GM19452 (cell line): ENCODE measurements around the gene LPO.

Experiments used
- ATAC-seq: cut with Tn5 transposase; IDR thresholded peaks from one replicate; pipeline ENCODE4 v1.9.1; 2021; ENCODE audit not compliant: unreplicated experiment

Gene LPO

DNA sequence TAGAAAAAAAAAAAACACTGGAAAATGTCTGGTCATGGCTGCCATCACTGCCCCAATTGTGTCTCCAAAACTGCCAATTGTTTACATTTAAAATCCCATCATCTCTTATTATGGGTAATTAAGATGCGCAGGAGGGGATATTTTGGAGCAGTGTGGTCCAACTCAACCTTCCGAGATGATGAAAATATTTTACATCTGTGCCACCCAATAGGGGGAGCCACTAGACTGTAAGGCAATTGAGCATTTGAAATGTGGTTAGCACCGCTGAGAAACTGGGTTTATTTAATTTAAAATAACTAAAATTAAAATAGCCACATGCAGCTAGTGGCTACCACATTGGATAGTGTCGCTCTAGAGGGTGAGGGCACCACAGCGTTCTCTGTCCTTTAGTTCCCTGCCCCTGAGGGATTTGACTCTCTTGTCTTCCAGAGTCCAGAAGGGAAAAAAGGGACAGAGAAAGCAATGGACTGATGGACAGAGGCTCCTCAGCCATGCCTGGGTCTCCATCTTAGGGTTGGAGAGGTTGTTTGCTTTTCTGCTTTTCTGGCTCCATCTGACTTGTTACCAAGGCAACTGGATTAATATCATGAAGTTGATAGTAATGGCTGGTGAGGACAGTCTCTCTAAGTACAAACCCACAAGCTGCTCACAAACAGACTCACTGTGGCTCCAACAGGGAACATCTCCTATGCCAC is 38.9 kb downstream of the LPO start:
- ATAC-seq = no peak

DNA sequence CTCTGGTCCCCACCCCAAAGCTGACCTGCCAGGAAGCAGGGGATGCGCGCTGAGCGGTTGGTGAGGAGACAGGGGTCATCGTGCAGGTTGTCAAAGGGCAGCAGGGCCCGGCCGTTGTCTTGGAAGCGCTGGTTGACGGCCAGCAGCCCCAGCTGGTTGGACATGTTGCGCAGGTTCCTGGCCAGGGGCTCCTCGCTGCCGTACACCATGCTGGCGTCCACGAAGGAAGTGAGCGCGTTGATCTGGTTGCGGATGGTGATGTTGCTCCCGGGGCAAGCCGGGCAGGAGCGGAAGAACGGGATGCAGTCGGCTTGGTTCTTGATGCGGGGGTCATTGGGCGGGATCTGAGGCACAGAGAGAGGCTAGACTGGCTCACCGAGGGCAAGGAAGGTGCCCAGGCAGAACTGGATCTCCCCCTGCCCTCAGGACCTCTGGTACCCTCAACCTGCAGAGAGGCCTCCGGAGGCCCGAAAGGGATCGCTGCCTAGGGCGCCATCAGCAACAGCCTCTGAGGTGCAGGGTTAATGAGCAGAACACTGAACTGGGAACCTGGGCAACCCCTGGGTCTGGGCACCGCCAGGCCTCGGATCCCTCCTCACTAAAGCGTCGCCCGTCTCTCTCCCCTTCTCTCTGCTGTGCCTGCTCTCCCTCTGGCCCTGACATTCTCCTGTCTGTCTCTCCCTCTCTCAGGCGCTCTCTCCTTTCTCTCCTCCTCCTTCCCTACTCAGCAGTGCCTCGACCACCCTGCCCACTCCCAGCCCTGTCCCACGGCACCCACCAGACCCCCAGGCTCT is 39.6 kb downstream of the LPO start:
- ATAC-seq = no peak

DNA sequence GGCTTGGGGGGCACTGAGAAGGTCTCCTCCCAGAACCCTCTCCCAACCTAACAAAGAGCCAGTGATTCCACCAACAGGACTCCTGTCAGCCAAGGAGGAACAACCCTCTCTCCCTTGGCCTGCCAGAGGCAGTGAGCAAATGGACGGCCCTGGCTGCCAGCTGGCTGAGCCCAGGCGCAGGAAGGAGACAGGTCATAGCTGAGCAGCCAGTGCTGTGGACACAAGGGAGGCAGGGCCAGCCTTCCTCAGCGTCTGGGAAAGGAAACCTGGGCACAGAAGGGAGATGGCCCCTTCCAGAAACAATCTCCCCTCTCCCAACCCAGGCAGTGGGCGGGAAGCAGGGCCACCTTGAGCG is 40.3 kb downstream of the LPO start:
- no peak for ATAC-seq

DNA sequence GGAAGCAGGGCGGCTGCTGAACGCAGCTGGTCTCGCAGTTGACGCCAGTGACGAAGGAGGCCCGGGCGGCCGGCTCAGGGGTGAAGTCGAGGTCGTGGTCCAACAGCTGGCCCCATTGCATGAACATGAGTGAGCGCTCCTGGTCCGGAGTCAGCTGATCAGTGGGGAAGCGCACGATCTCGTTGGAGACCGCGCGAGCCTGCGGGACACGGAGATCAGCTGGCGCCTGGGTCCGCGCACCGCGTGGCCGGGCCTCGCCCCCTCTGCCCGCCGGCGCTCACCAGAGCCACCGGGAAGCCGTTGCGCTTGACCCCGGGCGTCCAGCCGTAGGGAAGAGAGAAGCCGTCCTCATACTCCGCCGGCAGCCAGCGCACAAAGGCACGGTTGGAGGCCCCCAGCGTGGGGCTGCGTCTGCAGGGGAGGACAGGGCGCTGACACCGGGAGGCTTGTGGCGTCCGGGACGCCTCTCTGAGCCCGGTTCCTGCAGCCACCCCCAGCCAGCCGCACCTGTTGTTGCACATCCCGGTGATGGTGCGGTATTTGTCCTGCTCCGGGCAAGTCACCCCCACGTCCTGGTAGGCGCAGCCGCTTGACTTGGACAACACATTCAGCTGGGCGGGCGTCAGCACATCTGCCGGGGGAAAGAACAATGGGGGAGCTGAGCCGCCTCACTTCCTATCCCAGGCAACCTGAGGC is 40.8 kb downstream of the LPO start:
- no peak for ATAC-seq

DNA sequence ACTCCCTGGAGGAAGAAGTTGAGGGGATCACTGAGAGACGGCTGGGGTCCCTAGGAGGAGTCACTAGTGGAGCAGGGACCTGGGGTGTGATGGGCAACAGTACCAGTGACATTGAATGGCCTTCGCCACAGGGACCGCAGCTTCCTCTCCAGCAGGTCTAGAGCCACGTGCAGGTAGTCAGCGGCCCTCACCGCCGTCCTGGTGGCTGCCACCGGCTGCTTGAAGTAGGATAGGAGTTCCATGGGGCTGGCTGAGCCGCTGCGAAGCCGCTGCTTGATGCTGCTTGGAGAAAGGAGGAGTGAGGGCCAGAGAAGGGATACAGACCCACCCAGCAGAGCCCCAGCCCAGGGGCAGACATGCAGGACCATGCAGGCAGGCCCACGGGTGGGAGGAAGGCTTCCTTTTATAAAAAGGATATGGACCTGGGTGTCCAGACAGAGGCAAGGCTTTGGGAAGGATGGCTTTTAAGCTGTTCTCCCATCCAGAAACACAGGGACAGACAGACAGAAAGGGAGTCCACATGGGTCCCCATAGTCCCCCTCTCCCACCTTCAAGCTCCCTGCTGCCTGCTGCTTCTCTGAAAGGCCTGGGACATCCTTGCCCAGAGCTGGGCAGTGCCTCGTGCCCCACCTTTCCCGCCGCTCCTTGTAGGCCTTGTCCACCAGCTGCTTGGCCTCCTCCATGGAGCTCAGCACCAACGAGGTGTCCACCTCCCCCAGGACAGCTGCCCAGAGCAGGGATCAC is 41.5 kb downstream of the LPO start:
- no peak for ATAC-seq

DNA sequence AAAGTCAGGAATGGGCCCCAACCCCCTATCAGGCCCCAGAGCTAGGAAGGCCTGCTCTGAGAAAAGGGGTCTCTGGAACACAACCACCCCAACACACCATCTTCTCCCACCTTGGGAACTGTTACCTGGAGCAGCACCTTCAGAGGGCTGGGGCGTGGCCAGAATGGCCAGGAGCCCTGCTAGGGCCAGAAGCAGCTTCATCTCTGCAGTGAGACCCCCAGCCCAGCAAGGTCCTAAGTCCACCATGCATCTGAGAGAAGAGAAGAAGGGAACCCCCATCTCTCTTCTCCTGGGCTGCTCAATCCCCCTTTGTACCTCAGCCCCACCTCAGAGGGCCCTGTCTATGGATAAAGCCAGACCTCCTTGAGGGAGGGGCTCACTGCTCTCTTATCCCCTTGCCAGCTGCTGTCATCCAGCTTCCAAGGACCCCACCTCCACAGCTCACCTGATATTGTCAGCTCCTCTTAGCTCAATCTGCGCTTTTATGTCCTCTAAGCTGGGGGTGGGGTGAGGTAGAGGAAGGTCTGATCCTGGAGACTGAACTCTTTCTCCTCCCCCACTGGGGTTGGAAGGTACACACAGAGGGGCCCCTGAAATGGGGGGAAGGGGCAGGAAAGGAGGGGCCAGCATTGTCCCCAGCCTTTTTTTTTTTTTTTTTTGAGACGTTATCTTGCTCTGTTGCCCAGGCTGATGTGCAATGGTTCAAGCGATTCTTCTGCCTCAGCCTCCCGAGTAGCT is 42.3 kb downstream of the LPO start, which contains the start of gene MPO:
Gene MPO, minus strand, starts transcription at position 456 of the 738 bp plus-strand sequence. Its CDS starts 177 bp downstream, at position 279.
- no peak for ATAC-seq

DNA sequence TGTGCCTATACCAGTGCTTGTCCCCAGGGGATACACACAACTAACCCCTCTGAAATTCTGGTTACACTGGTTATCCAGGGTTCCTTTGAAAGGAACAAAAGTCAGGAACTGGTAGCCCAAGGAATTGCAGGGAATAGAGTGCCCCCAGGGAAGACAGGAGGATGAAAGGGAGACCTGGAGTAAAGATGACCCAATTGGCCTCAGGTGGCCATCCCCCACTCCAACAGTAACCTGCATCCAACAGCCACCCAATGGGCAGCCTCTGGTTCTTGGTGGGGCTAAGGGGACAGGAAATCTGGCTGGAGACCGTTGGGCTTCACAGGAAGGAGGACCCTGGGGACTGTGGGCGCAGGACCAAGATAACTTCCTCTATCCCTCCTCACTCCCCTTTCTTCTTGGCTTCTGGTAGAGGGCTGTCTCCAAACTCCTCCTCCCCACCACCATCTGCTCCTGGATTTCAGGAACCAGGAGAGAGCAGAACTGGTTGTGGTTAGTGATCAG is 43.2 kb downstream of the LPO start:
- ATAC-seq = no peak

DNA sequence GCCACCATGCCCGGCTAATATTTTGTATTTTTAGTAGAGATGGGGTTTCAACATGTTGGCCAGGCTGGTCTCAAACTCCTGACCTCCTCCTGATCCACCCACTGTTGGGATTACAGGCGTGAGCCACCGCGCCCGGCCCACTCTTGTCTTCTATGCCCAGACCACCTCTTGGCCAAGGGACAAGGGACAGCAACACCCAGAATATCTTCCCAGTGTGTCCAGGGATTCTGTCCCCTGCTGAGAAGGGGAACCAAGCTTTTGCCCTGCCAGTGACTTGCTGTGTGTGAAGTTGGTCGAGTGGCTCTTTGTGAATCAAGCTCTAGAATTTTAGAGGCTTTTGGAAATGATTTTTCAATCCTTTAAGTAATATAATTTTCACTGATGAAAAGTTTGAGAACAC is 44.1 kb downstream of the LPO start:
- ATAC-seq = no peak

DNA sequence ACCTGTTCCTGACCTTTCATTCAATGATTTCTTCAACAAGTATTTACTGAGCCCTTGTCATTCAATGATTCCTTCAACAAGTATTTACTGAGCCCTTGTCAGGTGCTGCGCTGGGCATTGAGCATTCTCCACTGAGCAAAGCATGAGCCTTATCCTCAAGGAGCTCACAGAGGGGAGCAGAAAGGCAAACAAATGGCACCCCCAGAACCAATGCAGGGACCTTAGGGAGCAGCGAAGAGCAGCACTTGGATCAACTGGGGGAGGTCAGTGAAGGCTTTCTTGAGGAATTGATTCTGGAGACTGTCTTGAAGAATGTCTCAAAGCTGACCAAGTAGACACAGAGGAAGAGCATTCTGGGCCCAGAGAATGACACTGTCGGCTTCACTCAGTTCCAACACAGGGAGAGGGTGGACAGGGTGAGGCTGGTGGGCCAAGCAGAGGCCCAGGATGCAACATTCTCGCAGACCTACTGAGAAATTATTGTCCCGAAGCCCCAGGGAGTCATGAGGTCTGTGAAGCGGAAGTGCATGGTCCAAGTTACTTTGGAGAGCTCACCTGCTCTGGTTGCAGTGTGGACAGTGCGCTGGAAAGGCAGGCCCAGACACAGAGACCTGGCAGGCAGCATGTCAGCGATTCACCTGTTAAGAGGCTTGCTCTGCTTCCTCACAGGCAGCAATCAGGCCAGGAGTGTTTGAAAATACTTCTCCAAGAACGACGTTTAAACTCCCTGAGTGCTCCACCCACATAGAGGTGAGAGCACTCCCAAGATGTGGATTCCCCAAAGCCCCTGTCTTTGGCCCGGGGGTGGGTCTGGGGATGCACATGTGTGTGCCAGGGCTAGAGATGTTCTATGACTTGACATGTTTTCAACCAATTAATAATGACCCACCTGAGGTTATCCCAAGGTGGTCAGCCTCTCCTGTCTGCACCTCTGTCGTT is 45.6 kb downstream of the LPO start:
- ATAC-seq = no peak

DNA sequence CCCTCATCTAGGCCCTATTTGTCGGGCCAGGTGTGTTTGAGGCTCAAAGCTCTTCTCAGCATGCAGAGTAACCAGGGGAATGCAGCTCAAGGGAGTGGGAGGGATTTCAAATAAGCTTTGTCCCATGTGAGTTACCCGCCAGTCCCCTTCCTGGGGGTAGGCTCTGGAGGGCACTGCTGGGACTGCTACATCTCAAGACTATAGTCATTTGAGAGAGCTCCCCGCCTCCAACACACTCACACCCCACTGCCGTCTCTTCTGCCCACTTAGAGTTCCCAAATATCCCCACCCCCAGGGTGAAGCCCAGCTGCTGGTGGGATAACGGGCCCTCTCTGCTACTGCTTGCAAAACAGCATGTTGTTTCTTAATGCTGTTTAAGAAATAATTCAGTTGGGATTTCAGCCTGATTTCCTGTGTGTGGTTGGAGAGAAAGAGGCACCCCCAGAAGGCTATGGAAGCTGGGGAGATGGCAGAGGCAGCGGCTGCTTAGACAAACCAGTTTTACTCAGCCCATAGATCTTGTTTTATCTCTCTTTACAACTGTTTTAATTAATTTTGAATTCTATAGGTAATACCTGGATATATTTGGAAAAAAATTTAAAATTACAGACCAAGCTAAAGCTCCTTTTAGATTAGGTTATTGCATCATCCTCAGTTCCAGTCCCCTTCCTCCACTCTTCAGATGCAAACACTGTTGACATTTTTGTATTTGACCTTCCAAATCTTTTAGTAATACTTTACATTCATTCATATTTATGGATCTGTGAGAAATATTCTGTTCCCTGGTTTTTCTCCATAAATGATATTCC is 46.4 kb downstream of the LPO start:
- ATAC-seq = no peak

DNA sequence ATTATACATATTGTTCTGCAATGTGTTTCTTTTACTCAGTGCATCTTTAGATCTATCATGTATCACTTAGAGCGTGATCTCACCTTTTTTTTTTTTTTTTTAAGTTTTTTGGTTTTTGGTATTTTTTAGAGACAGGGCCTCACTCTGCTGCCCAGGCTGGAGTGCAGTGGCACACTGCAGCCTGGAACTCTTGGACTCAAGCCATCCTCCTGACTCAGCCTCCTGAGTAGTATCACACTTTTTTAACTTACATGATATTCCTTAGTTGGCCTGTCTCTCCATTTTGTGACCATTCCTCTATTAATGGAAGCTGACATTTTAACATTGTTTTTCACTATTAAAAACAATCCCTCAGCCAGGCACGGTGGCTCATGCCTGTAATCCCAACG is 47.0 kb downstream of the LPO start:
- ATAC-seq = no peak

DNA sequence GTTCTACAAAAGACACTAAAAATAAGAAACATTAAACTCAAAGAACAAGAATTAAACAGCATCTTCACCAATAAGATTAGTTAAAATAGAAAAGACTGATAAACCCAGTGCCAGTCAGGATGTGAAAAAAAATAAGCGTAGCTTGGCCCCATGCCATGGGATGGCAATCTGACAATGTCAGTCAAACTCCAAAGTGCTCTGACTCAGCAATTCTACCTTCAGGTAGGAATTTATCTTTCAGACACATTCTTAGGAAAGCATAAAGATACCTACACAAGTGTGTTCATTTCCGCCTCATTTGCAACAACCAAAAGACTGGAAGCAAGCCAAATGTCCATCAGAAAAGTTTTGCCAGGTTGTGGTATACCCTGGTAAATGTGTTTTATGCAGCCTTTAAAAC is 51.5 kb downstream of the LPO start:
- ATAC-seq = no peak

DNA sequence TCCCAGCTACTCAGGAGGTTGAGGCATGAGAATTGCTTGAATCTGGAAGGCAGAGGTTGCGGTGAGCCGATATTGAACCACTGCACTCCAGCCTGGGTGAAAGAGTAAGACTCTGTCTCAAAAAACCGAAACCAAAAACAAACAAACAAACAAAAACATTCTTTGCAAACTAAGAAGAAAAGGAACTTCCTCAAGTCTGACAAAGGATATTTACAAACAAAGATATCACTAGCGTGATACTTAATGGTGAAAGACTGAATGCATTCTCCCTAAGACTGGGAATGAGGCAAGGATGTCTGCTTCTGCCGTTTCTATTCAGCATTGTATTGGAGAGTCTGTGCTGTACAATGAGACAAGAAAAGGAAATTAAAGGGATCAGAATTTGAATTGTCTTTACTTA is 52.9 kb downstream of the LPO start:
- no peak for ATAC-seq

DNA sequence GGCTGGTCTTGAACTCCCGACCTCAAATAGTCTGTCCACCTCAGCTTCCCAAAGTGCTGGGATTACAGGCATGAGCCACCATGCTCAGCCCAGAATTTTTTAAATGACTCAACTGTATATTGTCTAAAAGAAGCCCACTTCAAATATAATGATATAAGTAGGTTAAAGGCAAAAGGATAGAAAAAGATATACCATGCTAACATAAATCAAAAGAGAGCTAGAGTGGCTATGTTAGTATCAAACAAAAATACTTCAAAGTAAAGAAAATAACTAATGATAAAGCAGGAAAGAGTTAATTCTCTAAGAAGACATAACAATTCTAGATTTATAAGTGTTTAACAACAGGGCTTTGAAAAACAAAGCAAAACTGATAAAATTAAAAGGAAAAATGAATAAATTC is 55.6 kb downstream of the LPO start:
- no peak for ATAC-seq

DNA sequence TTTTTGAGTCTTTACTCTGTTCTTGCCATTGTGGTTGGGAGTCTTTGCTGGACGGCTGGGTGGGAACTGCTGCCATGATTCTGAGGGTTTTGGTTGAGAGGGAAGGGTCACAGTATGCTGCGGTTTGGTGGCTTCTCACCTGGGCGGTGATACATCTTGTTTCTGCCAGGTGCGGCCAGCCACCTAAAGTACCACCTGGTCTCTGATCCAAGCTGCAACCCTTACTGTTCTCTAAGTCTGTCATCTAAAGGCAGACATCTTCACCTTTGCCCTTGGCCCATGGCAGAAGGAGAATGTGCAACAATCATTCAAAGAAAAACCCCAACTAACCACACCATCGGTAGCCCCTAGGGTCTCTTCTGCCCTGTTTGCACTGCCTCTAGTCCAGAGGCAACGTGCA is 62.0 kb downstream of the LPO start:
- no peak for ATAC-seq

DNA sequence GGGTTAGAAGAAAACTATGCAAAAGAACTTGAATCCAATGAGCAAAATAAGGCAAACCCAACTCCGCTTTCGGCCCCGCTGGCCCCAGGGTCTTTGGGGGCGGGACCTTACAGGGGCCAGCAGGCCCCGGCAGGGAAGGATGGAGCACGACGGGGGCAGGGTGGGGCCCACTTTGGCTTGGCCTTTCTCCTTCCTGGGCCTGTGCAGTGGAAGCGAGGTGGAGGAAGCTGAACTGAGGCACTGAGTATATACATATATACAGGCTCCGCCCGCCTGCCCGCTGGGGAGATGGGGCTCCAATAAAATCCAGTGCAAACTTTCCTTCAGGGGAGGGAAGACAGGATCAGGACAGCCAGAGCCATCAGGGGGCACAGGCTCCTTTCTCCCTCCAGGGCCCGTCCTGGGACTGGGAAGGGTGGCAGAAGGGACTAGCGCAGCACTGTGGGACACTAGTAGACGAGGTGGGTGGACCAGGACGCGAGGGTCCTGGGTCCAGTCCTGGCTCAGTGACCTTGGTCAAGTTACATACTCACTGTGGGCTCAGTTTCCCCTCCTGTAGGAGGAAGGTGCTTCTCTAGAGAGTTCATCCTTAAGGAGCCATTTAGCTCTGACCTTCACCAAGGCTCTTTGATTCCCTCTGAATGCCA is 63.2 kb downstream of the LPO start:
- no peak for ATAC-seq

DNA sequence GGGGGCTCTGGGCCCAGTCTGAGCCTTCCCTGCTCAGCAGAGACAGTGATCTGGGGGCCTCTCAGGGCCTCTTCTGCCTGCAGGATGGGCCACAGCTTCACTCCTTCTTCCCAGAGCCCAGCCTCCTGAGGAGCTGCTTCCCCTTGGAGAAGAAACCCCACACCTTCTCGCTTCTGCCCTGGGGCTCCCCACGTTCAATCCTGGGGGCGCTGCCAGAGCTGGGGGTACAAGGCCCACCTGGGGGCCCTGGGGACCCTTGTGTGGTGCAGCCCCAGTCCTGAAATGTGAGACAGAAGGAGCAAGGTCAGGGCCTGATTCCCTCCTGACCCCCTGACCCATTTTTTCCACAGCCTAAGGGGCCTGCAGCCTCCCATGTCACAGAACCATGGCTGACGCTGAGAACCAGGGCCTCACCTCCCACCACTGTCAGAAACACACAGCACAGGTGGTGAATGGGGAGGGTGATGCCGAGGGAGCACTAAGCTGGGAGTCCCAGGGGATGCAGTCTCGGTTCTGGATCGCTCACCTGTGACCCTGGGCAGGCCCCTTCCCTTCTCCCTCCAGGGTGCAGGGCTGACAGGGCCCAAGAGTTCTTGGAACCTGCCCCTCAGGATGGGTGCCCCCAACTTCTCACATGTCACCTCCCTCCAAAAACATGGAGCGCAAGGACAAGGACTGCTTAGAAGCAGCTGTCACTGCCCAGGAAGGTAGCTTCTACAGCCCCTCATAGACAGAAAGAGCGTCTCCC is 64.0 kb downstream of the LPO start:
- no peak for ATAC-seq
